GM12873 (cell line): Measurements from ENCODE around the gene ARHGAP24.

Experiments used
- TF ChIP-seq, protein P1 (sequence below): IDR thresholded peaks from 2 replicates; pipeline ENCODE4 v1.5.1; 2012; ENCODE audit warnings: low read depth, mild to moderate bottlenecking, moderate library complexity, low read length, control low read depth; ENCODE audit not compliant: insufficient read depth; ENCODE audit errors: missing control alignments

ARHGAP24 gene

DNA sequence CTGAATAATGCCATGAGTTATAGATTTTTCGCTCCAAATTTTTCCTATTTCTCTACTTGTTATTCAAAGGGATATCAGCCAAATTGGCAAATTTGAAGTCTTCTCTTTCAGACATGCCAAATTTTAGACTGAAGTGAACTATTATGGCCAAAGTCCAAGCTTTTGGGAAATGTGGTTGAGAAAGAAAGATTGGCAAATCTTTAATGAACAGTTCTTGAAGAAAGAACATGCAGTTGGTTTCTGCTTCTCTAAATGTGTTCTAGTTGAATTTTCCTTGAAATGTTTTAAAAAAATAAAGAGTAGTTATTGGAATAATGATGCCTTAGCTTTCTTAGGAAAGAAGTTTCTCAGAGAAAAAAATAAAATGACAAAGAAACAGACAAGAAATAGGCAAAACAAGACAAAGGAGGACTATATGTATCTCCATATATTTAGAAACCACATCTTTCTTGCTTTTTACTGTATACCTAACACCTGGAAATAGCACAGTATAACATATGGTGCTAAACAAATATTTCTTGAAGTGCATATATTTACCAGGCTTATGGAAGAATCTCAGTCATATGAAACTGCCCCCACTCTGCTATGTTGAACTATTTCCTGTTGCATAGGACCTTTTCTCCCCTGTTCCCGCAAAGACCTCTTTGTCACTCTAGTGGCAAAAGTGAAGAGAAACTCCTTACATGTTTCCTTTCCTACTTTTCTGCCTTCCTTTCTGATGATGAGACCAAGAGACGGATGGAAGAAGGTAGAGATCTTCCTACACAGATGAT lies 250.0 kb downstream of the ARHGAP24 start:
- TF ChIP-seq, protein P1, sequence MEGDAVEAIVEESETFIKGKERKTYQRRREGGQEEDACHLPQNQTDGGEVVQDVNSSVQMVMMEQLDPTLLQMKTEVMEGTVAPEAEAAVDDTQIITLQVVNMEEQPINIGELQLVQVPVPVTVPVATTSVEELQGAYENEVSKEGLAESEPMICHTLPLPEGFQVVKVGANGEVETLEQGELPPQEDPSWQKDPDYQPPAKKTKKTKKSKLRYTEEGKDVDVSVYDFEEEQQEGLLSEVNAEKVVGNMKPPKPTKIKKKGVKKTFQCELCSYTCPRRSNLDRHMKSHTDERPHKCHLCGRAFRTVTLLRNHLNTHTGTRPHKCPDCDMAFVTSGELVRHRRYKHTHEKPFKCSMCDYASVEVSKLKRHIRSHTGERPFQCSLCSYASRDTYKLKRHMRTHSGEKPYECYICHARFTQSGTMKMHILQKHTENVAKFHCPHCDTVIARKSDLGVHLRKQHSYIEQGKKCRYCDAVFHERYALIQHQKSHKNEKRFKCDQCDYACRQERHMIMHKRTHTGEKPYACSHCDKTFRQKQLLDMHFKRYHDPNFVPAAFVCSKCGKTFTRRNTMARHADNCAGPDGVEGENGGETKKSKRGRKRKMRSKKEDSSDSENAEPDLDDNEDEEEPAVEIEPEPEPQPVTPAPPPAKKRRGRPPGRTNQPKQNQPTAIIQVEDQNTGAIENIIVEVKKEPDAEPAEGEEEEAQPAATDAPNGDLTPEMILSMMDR, result no peak

DNA sequence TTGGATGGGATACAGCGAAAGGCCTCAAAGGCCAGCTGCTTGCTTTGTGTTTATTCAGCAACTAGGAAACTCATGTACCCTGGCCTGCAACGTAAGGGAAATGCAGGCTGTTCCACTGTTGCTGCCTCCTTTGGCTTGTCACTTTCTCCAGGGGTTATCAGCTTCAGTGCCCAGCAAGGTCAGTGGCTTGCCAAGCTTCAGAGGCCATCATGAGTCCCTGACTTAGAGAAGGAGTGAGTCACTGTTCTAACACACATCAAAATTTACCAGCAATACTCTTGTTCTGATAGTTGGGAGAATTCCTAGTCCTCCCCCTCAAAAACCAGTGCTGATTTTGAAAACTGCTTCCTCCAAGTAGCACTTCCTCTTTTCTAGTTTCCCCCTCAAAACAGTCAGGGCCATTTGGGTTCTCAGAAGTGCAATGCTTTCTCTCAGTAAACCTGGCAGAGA lies 250.8 kb downstream of the ARHGAP24 start:
- TF ChIP-seq, protein P1, result no peak

DNA sequence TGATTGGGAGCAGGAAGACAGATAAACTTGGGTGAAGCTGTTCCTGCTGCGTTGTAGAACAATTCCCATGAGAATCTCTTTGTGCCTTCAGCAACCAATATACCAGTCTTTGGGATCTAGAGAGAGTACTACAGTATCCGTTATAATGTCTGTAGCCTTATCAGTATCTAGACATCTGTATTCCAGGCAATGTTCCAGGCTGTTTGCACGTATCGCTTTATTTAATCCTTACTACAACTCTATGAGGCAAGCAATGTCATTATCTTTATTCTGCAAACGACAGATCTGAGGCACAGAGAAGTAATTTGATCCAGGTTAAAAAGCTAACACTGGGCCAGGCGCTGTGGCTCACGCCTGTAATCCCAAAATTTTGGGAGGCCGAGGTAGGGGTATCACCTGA lies 251.6 kb downstream of the ARHGAP24 start:
- TF ChIP-seq, protein P1, result no peak

DNA sequence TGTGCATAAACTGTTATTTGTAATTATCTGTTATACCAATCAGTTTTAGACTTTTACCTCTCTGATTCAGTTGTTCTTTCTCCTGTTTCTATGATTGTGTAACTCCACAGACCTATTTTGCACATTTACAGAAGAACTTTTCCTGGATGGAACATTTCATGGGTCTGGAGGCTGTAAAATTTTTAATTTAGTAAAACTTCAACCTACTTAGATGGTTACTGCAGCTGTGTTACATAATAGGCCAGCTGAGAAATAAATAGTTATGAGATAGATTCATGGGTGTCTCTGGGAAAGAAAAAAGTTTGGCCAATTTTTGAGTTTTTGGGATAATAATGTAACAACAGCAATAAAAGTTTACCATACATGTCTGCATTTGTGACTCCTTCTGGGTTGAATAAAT lies 253.5 kb downstream of the ARHGAP24 start:
- TF ChIP-seq, protein P1, result no peak

DNA sequence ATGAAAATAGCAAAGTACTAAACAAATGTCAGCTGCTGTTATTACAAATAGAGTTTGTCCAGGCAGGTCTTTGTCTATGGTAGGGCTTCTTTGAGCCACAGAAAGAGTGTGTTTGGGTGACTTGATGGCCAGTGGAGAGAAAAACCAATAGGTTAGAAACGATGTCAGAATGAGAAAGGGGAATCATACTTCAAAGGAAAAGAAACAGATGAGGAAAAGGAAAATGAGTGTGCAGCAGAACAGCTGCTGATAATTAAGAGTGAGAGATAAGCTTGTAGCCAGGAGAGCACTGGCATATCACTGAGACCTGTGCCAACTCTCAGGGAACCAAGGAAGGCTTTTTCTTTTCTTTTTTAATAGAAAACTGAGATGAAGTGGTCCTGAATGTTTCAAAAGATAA lies 257.2 kb downstream of the ARHGAP24 start:
- TF ChIP-seq, protein P1, result no peak

DNA sequence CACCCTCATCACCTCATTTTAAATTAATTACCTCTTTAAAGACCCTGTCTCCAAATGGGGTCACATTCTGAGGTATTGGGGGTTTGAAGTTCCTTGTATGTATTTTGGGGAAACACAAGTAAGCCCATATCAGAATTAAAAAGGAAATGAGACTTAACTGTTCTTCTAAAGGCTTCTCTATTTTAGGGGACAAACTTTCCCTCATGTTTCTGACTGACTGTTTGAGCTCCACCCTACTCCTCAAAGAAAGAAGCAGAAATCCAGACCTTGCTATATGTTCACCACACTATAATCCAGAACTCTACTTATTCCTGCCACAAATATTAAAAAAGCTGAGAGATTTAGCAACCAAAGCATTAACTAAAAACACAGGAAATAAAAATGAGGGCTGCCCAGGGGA lies 258.8 kb downstream of the ARHGAP24 start:
- TF ChIP-seq, protein P1, result no peak

DNA sequence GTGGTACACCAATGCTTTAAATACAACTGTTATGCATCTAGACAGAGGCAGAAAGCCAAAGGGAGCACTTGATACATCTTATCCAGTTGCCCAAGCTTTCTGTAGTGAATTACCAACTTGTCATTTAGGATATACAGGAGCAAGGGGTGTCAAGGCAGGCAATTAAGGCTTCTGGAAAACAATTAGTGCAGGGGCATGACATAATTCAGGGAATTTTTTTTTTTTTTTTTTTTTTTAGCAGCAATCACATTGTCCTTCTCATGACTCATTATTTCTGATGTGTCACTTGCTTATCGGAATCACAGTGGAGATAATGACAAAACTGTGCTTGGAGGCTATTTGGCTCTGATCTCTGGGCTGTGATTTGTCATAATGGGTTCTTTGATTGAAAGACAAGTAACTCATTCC lies 259.5 kb downstream of the ARHGAP24 start:
- TF ChIP-seq, protein P1, result no peak
